ENCODE data around the gene CRHR2.

Gene CRHR2

GRCh38 chr7:30674420-30674819 lies 7.8 kb downstream of the CRHR2 start:
- H3K4me2 ChIP-seq (ENCODE audit: low read length) = no peak overlapping the region
- no peak overlapping the region for H3K9ac ChIP-seq (ENCODE audit: low read length)
- no peaks in the 10 kb centered on the region for H3K9me3 ChIP-seq (ENCODE audit: low read length)
- H3K36me3 ChIP-seq (ENCODE audit: insufficient read depth, low read length) = no peaks in the 10 kb centered on the region
- H3F3A ChIP-seq (ENCODE audit: insufficient read depth, low read length) = no peaks in the 10 kb centered on the region
- H3K27me3 ChIP-seq (ENCODE audit: insufficient read depth, low read length) = peaks cover 5% of the 10 kb centered on the region; the same call in 1 of the 2 replicates
- no peak overlapping the region for H3K4me3 ChIP-seq (ENCODE audit: low read depth, low read length, poor library complexity, severe bottlenecking)
- no peaks in the 10 kb centered on the region for H3K79me2 ChIP-seq (ENCODE audit: insufficient read depth, low read length)
- TF ChIP-seq CTCF (IDR thresholded peaks at IDR 0.05; ENCODE audit: low read length) = no peak
- TF ChIP-seq EZH2 (IDR thresholded peaks at IDR 0.05; ENCODE audit: borderline replicate concordance, low read length) = no peak
- H3K27ac ChIP-seq (ENCODE audit: low read depth, low read length, poor library complexity, severe bottlenecking) = no peak overlapping the region
- no peaks in the 10 kb centered on the region for H4K20me1 ChIP-seq (ENCODE audit: insufficient read depth, low read length)
- H2AFZ ChIP-seq (ENCODE audit: low read length) = no peak overlapping the region
- H3K9me2 ChIP-seq (ENCODE audit: low read depth, low read length) = no peaks in the 10 kb centered on the region
- H3K4me1 ChIP-seq (ENCODE audit: insufficient read depth, low read length, severe bottlenecking) = no peaks in the 10 kb centered on the region

GRCh38 chr7:30671793-30672465 lies 10.3 kb downstream of the CRHR2 start:
- no peak overlapping the region for H3K27ac ChIP-seq (ENCODE audit: low read depth, low read length, poor library complexity, severe bottlenecking)
- no peak overlapping the region for H2AFZ ChIP-seq (ENCODE audit: low read length)
- no peaks in the 10 kb centered on the region for H3K79me2 ChIP-seq (ENCODE audit: insufficient read depth, low read length)
- no peaks in the 10 kb centered on the region for H3K4me1 ChIP-seq (ENCODE audit: insufficient read depth, low read length, severe bottlenecking)
- H3K9ac ChIP-seq (ENCODE audit: low read length) = no peak overlapping the region
- no peaks in the 10 kb centered on the region for H3K9me2 ChIP-seq (ENCODE audit: low read depth, low read length)
- no peaks in the 10 kb centered on the region for H3K36me3 ChIP-seq (ENCODE audit: insufficient read depth, low read length)
- H4K20me1 ChIP-seq (ENCODE audit: insufficient read depth, low read length) = no peaks in the 10 kb centered on the region
- no peaks in the 10 kb centered on the region; the same call in 1 of the 2 replicates for H3K27me3 ChIP-seq (ENCODE audit: insufficient read depth, low read length)
- no peak overlapping the region for H3K4me2 ChIP-seq (ENCODE audit: low read length)
- no peak overlapping the region for H3K4me3 ChIP-seq (ENCODE audit: low read depth, low read length, poor library complexity, severe bottlenecking)
- TF ChIP-seq EZH2 (IDR thresholded peaks at IDR 0.05; ENCODE audit: borderline replicate concordance, low read length) (no peak), CTCF (IDR thresholded peaks at IDR 0.05; ENCODE audit: low read length) (no peak)
- no peaks in the 10 kb centered on the region for H3F3A ChIP-seq (ENCODE audit: insufficient read depth, low read length)
- H3K9me3 ChIP-seq (ENCODE audit: low read length) = no peaks in the 10 kb centered on the region

GRCh38 chr7:30668102-30668501 lies 14.2 kb downstream of the CRHR2 start:
- Histone ChIP-seq H2AFZ (ENCODE audit: low read length) (no peak overlapping the region), H3K9me3 (ENCODE audit: low read length) (no peaks in the 10 kb centered on the region), H3K27ac (ENCODE audit: low read depth, low read length, poor library complexity, severe bottlenecking) (no peak overlapping the region), H4K20me1 (ENCODE audit: insufficient read depth, low read length) (no peaks in the 10 kb centered on the region), H3K9me2 (ENCODE audit: low read depth, low read length) (no peaks in the 10 kb centered on the region), H3K36me3 (ENCODE audit: insufficient read depth, low read length) (no peaks in the 10 kb centered on the region), H3K27me3 (ENCODE audit: insufficient read depth, low read length) (no peaks in the 10 kb centered on the region; the same call in 1 of the 2 replicates), H3K4me3 (ENCODE audit: low read depth, low read length, poor library complexity, severe bottlenecking) (no peak overlapping the region), H3K79me2 (ENCODE audit: insufficient read depth, low read length) (no peaks in the 10 kb centered on the region), H3K4me1 (ENCODE audit: insufficient read depth, low read length, severe bottlenecking) (no peaks in the 10 kb centered on the region), H3F3A (ENCODE audit: insufficient read depth, low read length) (no peaks in the 10 kb centered on the region), H3K4me2 (ENCODE audit: low read length) (no peak overlapping the region), H3K9ac (ENCODE audit: low read length) (no peak overlapping the region)
- TF ChIP-seq CTCF (IDR thresholded peaks at IDR 0.05; ENCODE audit: low read length) (no peak), EZH2 (IDR thresholded peaks at IDR 0.05; ENCODE audit: borderline replicate concordance, low read length) (no peak)
